Adrenal gland (tissue), 5 donors: ENCODE results near the gene BMAL1.

Experiments
- POLR2A ChIP-seq, 2 donors: fragments of 450-650 bp; IDR thresholded peaks; one replicate each; pipeline ENCODE4 v1.6.1; 2017; ENCODE audit warnings: antibody characterized with exemption in 2 of 2, mild to moderate bottlenecking in 2 of 2, moderate library complexity in 1 of 2
- TF ChIP-seq, protein P1 (sequence below), 6 experiments: fragments of 450-650 bp in 4 of 6; fragments of 200-600 bp in 2 of 6; sonication (generic) in 1 of 6; IDR thresholded peaks; 1 replicate in 5 of 6; 2 replicates in 1 of 6; pipeline versions ENCODE4 v1.5.1 to v1.8.0; 2016 to 2021; ENCODE audit warnings: antibody characterized with exemption in 6 of 6, mild to moderate bottlenecking in 2 of 6, moderate library complexity in 1 of 6
- donor health status: DM: no; HTN: no; CAD: no.

DNA sequence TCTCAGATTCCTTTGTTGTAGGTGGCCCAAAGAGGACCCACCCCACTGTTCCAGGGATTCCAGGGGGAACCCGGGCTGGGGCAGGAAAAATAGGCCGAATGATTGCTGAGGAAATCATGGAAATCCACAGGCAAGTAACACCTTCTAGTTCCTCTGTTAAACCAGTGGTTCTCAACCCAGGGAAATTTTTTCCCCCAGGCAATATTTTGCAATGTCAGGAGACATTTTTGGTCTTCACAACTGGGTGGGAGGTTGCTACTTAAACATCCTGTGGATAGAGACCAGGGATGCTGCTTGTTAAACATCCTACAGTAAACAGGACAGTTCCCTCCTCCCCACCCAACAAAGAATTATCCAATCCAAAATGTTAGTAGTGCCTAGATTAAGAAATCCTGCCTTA, 100.7 kb downstream of the BMAL1 start:
- TF ChIP-seq, protein P1, sequence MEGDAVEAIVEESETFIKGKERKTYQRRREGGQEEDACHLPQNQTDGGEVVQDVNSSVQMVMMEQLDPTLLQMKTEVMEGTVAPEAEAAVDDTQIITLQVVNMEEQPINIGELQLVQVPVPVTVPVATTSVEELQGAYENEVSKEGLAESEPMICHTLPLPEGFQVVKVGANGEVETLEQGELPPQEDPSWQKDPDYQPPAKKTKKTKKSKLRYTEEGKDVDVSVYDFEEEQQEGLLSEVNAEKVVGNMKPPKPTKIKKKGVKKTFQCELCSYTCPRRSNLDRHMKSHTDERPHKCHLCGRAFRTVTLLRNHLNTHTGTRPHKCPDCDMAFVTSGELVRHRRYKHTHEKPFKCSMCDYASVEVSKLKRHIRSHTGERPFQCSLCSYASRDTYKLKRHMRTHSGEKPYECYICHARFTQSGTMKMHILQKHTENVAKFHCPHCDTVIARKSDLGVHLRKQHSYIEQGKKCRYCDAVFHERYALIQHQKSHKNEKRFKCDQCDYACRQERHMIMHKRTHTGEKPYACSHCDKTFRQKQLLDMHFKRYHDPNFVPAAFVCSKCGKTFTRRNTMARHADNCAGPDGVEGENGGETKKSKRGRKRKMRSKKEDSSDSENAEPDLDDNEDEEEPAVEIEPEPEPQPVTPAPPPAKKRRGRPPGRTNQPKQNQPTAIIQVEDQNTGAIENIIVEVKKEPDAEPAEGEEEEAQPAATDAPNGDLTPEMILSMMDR (IDR thresholded peaks at IDR 0.05): no peak
- TF ChIP-seq POLR2A (IDR thresholded peaks at IDR 0.05): no peak
